Retina (tissue), 1 donor: ENCODE measurements around the gene ARHGAP22.

Source experiments
- DNase-seq: peaks from one replicate; pipeline ENCODE4 v3.0.0-alpha.2; 2016

Gene ARHGAP22

DNA sequence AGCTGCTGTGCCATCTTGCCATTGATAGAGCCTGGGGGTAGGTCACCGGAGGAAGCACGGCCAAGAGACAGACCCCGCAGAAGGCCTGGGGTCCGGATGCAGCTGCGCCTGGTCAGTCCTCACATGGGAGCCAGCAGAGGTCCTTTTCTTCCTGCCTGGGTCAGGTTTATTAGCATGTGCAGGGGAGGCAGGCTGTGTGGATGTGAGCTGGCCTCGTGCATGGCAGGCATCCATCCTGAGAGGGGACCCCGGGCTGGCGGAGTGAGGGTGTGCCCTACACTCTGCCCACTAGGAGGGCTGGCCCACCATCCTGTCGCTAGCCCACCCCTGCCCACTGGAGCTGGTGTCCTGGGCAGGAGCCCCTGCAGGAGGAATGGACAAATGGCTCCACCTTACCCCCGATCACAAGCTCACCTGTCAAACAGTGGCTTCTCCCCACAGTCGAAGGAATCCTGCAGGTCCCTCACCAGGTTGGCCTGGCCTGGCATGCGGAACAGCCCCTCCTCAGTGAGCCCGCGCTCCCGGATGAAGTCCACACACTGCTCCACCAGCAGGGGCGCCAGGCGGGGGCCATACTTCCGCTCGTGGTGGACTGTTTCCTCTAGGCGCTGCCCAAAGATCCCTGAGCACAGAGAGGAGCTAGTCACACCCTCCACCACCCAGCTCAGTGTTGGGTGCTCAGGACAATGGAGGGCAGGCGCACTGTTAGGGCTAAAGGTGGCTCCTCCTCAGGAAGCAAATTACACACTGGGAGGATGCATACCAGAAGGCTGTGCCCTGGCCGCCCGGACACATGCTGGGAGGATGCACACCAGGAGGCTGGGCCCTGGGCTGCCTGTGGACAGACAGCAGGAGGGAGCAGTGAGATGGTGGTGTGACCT lies 145.4 kb downstream of the ARHGAP22 start:
- DNase-seq, result no peak

DNA sequence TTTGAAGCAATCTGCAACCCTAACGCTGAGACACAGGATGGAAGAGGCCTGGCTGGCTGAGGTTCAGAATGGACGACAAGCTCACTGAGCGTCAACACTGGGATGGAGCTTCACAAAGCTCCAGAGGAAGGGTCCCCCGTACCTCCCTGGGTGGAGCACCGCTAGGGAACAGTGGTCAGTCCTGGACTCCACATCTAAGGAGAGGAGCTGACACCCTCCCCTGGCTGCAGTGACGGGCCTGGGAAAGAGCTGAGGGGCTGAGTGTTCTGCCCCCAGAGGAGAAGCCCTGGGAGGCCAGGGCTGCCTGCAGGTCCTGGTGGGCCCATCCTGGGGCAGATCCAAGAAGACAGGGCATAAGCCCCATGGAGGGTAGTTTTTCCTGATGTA lies 146.2 kb downstream of the ARHGAP22 start:
- DNase-seq, result no peak

DNA sequence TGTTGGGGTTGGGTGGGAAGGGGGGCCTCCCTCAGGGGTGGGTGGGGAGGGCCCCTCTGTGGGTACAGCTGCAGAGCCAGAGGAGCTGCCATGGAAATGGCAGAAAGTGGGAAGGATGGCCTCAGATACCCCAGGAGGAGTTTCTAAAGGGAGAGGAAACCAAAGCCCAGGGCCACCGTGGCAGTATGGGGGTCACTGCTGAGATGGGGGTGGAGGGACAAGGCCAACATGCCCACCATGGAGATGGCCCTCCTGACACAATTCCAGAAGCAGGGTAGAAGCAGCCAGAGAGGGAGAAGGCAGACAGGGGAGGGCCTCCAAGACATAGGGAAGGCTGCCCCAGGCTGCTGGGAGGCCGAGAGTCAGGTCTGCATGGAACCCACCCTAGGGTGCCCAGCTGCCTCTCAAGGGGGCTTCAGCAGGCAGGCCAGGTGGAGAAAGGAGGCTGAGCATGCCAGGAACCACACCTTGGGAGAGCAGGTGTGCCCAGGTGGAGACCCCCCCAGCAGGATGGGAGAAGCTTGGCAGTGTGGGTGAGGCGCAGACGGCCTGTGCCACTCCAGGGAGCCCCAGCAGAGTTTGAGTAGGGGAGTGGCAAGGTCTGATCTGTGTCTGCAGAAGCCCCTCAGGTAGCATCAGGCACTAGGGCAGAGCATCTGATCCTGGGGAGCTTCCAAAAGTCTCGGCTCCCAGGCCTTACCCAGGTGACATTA lies 146.8 kb downstream of the ARHGAP22 start:
- DNase-seq, result no peak

DNA sequence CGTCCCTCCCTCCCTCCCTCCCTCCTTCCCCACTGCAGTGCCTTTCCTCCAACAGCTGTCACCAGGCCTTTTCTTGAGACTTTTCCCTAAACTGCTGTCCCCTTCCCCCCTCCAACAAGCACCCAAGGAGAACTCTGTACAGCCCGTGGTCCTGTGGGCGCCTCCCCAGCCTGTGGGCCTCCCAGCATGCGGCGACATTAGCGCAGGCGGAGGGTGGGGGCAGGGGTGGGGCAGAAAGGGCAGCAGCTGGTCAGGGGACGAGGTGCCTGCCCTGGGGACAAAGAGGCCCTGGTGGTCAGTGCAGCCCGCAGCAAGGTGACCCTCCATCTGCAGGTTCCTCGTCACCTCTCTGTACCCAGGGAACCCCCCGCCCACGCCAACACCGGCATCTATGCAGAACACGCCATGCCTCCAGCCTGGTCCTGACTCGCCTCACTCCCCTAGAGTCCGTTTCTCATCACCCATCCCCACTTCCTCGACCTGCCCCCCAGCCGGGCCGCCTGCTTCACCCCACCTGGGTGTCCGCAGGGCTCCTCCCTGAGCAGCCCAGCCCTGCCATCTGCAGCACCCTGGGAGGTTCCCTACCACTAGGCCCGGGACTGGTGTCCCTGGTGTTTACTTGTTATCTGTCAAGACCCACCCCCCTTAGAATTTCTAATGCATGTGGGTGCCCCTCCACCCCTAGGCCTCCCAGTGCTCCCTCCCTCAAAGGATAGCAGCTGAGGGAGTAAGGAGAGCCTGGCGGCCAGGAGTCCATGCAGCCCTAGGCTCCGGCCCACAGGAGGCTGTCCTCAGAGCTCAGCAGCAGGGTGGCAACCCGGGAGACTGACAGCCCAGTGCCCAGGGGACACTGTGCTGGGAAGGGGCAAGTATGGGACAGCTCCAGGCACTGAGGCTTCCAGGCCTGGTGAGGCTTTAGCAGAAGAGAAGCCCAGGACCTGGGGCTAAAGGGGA lies 147.8 kb downstream of the ARHGAP22 start:
- DNase-seq, result no peak

DNA sequence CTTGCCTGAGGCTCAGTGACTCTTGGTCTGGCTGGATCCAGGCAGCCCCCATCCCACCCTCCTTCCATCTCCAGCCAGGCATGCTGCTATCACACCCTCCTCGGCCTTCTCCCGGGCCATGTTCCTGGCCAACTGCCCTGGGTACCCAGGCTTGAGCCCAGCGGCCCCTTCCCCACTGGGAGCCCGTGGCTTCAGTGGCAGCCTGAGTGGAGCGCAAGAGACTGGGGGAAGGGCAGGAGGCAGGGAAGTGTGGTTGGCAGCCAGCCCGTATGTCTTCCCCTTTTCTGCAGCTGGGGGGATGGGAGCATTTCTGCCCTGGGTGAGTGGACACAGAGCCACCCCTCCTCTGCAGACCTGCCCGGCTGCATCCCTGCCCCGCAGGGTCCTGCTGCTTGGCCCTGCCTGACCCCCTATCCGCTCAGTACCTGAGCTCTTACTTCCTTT lies 148.5 kb downstream of the ARHGAP22 start:
- DNase-seq, result no peak

DNA sequence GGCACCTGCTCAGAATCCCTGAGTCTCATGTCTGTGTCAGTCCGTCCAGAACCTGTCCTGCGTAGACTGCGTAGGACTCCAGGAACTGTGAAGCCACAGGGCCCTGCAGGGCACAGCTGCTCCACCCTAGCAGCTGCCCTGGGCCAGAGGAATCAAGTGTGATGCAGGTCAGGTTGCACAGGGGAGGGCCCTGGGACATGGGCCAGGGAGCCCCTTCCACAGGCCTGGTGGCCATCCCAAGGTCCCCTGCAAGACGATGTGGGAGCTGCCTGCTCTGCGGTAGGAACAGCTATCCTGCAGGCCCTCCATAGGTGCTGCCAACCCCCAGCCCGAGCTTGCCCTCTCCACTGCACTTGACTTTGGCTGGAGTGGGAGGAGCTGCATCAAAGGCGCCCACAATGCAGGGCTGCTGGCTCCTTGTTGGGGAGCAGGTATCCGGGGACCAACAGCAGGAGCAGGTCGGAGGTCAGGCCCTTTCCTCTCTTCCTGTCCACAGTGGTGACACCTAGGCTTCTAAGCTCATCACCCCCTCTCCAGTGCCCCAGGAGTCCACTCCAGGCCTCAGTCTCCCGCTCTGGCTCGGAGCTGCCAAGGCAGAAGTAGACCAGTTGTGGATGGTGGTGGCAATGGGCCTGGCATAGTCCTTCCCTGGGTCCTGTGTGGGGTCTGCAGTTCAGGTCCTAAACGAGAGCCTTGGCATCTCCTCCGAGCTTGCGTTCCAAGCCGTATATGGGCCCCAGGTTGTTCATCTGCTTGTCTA lies 149.3 kb downstream of the ARHGAP22 start:
- DNase-seq, result no peak

DNA sequence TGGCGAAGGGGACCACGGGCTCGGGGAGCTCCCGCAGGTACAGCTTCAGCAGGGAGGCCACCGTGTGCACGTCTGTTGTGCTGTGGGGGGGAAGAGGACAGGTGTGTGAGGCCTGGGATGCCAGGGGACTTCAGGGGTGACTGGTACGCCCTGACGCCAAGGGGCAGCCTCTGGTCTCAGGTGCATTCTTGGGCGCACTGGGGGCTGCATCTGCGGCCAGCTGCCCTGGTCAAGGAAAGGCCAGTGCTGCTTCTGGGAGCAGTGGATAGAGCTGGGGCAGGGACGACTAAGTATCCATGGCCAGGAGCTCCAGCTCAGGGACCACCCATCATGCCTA lies 149.8 kb downstream of the ARHGAP22 start:
- DNase-seq, result no peak

DNA sequence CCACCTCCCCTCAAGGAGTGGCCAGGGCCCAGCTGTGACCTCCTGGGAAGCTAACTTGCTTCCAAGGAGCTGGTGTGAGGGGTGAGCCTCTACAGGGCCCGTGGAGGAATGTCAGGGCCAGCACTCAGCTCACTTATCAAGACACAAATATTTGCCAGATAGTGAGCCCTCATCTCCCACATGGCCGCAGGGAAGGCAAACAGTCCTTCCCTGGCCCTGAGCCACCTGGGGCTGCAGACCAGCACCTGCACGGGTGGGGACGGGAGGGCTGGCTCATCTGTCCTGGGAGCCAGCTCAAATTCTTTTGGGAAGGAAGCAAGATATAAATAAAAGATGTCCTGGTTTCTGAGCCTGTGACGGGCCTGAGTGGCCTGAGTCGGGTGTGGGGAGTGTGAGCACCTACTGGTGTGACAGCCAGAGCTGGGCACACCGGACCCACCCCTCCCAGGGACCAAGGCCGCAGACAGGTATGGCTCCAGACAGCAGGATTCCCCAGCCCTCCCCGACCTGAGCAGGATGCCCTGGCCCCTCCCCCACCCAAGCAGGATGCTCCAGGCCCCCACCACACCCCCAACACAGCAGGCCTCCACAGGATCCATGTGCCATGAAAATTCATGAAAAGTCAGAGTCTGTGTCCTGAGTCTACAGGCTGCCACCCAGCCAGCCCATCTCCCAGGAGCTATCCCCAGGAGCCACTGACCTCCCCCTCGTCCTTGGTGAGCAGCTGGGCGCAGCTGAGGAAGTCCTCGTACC lies 150.4 kb downstream of the ARHGAP22 start:
- no peak for DNase-seq

DNA sequence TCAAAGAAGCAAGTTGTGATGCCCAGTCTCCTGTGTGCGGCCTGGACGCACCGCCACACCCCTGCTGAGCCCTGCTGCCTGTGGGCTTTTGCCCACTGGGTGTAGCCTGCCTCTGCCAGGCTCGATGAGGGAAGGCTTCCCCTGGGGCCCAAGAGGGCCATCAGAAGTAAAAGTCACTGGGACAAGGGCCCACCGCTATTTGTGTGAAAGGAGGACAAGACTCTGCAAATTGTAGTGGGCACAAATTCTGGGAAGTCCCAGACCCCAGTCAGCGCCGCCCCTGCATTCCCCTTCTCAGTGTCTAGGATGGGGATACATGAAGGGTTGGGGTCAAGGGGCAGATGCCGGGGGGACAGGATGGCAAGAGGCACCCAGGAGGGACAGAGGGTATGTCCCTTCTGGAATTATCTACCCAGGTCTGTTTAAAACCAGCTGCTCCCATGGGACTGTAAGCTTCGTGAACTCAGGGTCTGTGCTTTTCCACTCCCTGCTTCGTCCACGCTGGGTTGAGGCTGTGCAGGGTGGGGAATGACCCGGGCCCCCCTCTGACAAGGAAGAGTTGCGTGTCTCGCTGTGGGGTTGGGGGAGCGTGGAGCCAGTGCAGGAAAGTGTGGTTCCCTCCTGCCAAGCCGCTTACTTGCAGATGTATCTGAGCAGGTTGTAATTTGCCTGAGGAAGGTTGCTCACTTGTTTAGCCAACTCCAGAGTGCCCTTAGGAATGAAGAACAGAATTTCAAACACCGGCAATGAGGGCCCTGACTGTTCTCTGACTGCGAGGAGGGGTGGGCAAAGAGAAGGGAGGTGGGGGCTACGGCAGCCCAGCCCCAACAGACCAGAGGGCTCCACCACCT lies 151.2 kb downstream of the ARHGAP22 start:
- DNase-seq, result no peak

DNA sequence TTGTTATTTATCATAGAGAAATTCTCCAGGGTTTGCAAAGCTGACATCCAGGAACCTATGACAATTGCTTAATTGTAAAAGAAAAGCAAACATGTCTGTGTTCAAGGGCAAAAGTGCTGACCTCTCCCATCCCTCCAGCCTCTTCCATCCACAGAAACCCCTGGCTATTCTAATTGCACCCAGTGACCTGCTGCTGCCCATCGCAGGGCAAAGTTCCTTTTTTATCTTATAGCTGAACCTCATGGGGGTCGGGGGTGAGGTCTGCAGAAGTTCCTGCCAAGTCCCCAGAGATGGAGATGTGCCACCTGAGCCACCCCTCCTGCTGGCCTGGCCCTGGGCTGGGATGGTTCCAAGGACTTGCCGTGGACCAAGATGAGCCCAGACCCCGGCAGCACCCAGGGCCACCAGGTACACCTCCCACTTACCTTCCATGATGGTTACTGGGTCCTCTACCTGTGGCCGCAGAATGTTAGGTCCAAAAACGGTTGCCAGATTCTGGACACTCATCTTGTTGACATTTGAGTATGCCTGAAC lies 151.9 kb downstream of the ARHGAP22 start:
- no peak for DNase-seq

DNA sequence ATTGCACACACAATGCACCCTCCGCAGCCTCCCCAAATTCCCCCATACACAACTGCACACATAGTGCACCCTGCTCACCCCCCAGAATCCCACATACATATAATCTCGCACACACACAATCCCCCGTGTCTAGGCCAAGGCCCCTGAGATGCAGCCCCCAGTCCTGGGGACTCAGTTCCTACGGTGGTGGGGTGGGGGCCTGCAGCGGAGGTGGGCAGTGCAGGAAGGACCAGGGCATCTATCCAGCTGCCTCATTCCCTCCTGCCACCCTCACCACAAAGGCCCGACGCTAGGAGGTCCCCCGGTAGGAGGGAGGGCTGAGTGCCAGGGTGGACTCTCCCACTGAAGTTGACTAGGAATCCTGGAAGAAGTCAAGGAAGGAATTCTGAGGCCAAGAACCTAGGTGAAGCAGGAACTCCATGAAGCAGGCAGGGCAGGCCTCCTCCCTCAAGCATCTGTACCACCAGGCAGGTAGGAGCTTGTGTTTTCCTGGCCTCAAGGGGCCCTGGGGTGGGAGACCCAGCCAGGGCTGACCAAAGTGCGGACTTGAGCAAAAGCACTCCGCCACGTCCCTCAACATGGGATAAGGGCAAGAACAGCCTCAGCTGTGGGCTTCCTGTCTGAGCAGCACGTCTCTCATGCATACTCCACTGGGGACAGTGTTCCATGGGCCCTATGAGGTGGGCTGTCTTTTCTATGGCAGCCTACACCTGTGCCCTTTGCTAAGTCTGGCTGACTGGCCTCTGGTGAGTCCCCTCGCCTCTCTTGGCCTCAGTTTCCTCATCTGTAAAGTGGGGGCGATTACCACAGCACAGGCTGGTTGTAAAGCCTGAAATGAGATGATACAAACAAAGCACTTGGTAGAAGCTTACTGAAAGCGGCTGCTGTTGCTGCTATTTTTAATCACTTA lies 152.6 kb downstream of the ARHGAP22 start:
- DNase-seq, result no peak

DNA sequence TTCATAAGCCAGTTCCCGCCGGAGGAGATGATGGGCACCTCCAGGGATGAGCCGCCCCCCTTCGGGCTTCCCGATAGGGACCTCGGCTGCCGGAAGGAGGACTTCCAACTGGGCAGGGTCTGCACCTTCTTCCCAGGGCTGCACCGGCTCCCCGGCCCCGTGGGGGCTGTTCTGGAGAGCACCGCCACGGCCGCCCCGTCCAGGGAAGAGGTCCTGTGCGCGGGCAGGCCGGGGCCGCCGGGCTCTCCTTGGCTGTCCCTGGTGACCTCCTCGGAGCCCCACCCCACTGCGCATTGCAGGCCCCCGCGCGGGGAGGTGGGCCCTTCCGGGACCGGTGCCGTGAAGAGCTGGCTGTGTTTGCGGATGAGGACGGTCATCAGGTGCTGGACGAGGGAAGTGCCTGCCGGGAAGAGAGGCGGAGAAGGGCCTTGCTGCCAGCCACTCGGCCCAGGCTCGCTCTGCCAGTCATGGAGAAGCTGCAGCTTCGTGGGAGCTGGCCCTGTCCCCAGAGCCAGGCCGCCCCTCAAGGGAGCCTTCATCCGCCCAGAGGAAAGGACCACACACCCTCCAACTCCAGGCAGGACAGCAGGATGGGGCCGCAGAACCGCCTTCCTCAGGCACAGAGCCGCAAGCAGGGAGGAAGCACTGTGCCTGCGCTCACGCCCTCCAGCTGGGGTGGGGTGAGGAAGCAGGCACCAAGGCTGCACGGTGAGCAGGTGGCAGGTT lies 154.0 kb downstream of the ARHGAP22 start:
- DNase-seq, result no peak

DNA sequence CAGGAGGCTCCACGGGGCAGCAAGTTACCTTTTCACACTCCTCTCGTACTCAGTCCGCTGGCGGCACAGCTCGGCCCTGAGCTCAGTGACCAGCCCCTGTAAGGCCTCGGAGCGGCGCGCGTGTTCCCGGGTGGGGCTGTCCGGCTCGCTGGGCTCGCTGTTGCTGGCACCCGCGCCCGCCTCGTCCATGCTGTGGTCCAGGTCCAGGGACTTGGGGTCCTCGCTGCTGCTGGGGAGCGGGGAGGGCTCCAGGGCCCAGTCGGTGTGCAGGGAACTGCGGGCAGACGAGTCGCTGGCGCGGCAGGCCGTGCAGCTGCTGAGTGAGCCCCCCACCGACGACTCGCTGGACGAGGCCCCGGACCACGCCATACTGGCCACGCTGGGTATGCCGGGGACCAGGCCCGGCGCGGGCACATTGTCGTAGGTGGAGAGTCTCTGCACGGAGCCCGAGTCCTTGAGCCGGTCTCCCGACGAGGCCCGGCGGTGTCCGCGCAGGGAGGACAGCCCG lies 154.6 kb downstream of the ARHGAP22 start:
- DNase-seq, result no peak

DNA sequence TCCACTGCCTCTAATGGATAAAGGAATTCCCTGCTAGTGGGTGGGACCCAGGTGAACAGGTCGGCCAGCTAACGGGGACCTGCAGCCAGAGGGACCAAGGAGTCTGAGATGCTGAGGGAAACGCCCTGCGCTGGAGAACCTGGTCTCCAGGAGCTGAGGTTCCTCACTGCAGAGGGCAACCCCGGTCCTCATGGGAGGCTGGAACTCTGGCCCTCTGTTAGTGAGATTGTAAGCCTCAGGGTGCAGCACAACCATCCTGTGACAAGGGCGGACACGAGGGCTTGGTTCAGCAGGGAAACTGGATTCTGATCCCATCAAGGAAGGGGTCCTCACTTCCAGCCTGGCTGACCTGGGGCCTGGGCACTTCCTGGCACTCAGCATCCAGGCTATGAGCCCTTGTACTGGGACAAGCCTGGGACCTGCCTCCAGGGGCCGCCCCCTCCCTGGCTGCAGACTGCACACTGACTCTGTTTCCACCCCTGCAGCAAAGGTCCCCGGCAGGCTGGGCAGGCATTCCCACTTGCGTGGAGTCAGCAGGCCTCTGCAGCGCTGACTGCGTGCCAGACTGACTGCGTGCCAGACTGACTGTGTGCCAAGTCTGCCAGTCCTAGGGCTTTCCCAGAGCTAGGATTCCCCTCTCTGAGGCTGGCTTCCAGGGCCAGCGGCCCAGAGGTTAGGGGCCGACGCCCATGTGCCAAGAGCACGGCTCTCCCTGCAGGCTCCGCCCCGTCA lies 155.2 kb downstream of the ARHGAP22 start:
- DNase-seq, result peak; percentile 2

DNA sequence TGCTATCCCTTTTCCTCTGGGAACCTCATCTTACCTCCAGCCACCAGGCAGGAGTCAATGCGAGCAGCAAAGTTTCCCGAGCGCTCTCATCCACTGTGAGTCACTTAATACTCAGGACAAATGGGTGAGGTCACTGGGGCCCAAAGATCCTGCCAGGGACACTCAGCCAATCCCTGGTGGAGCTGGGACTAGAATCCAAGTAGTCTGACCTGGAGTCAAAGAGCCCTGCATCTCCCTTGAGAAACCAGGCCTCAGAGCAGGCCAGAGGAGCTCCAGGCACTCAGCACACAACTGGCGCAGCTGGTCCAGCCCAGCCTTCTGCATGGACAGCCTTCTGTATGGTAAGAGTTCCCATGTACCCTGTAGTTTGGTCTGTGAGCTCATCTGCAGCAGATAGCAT lies 156.1 kb downstream of the ARHGAP22 start:
- DNase-seq, result no peak

DNA sequence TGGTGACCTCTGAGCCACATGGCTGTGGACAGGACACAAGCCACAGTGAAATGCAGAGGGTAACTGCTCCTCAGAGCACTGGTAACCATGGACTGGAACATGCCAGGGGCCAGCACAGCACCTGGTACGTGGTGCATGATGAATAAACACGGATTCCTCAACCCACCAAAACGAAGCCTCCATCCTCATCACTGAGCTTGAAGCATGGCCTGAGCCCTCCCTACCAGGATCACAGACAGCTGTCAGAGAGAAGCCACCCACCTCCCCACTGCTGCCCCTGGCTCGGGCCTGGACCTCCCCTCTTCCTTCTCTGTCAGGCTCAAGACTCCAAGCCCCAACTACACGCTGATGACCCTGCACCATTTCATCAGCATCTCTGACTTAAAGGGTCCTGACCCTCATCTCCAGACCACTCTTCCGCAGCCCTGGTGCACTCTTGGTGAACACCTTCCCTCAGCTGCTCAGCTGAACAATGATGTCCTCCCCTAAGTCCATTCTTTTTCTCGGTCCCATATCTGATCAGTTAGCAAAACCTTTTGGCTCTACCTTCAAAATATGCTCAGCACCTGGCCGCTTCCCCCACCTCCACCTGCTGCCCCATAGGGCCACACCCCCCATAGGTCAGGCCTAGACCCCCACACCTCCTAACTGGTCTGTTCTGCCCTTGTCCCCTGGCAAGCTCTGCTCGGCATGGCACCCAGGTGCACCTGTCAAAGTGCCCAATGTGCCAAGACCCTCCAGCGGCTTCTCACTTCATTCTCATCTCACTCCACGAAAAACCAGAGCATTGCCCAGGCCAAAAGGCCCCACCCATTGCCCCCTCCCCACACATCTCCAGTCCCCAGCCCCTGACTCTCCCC lies 157.3 kb downstream of the ARHGAP22 start:
- no peak for DNase-seq

DNA sequence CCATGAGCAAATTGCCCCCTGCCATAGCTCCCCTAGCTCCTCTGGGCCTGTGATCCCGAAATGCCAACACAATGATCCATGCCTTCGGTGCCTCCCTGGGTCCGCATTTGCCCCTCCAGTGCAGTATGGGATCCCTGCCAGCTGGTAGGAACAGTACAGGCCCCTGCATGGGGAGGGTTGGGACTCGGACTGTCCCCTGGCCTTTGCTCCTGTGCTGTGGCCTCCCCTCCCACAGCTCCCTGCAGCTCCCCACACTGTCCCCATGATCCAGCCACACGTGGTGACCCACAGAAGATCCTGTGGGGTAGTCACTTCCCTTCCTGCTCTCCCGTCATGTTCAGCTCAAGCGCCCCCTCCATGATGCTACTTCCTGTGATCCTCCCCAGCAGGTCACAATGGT lies 158.1 kb downstream of the ARHGAP22 start:
- no peak for DNase-seq
